ENCODE measurements around the gene AOX1.
"Not testable (repeated sequence)": the region's sequence is repeated elsewhere in the genome, so short reads cannot be mapped to it uniquely, and the experiment has no call there.

Gene AOX1

DNA sequence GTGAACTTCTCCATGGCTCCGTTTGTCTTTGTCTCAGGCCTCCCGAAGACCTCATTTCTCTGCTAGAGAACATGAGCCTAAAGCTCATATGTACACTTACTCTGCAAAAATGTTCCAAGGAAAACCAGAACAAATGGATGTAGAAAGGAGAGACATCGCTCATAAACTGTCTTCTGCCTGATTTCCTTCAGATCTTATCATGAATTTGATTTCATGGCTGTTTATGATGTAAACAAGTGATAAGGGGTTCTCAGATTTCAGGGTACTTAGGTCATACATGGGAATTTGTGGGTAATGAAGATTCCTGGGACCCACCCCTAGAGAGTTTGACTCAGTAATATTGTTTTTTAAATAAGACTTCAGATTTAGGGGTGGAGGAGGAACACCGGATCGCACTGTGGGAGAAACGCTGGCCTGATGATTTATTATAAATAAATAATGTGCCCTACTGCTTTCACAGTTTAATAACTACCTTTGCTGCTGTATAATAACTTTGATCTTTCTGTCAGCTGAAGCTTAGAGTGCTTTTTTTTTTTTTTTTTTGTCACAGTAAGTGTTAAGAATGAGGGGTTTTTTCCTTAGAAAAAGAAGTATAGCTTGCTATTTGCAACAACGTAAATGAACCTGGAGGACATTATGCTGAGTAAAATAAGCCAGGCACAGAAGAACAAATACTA lies 14.9 kb downstream of the AOX1 start:
- no peak overlapping the region for H3K27ac ChIP-seq (ENCODE audit: insufficient read depth, low read depth, low read length, poor library complexity, severe bottlenecking)
- WGBS, 2 experiments: 94 to 96% methylated on average over 7 of the region's 7 CpGs
- no peaks in the 10 kb centered on the region for H3K9me3 ChIP-seq (ENCODE audit: control insufficient read depth, low read length)
- no peaks in the 10 kb centered on the region for H3K36me3 ChIP-seq (ENCODE audit: control insufficient read depth, insufficient read depth, low read length)
- H3K27me3 ChIP-seq (ENCODE audit: control insufficient read depth, insufficient read depth, low read length, poor library complexity, severe bottlenecking): no peaks in the 10 kb centered on the region
- no peaks in the 10 kb centered on the region for H3K4me1 ChIP-seq (ENCODE audit: control insufficient read depth, insufficient read depth, low read length)
- no peak overlapping the region for H3K4me3 ChIP-seq (ENCODE audit: insufficient read depth, low read depth, low read length)

GRCh38 chr2:200602584-200602983 lies 16.8 kb downstream of the AOX1 start:
- 90 to 97% methylated on average over 4 of the region's 4 CpGs for WGBS, 2 experiments

DNA sequence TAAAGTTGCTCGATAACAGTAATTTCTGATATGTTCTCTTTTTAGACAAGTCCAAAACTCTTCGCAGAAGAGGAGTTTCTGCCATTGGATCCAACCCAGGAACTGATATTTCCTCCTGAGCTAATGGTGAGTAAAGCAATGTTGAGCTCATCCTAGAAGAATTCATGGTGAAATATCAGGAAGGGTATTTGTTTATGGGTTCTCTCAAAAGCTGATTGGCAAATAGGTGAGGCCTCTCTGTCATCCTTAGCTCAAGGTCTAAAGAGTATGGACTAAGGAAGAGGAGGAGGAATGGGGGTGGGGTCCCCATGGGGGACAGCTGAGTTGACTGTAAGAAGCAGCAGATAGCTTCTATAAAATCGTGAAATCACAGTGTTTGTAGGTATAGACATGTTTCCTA lies 18.2 kb downstream of the AOX1 start:
- 93 to 96% methylated on average over 3 of the region's 3 CpGs for WGBS, 2 experiments
- H3K27ac ChIP-seq (ENCODE audit: insufficient read depth, low read depth, low read length, poor library complexity, severe bottlenecking): no peak overlapping the region
- H3K27me3 ChIP-seq (ENCODE audit: control insufficient read depth, insufficient read depth, low read length, poor library complexity, severe bottlenecking): no peaks in the 10 kb centered on the region
- H3K4me3 ChIP-seq (ENCODE audit: insufficient read depth, low read depth, low read length): no peak overlapping the region
- no peaks in the 10 kb centered on the region for H3K4me1 ChIP-seq (ENCODE audit: control insufficient read depth, insufficient read depth, low read length)
- H3K9me3 ChIP-seq (ENCODE audit: control insufficient read depth, low read length): no peaks in the 10 kb centered on the region
- H3K36me3 ChIP-seq (ENCODE audit: control insufficient read depth, insufficient read depth, low read length): no peaks in the 10 kb centered on the region

More at GRCh38 chr2:200602584-200602983, 16.8 kb downstream of the AOX1 start:
- Histone ChIP-seq H3K4me1 (ENCODE audit: control insufficient read depth, insufficient read depth, low read length) (no peaks in the 10 kb centered on the region), H3K27ac (ENCODE audit: insufficient read depth, low read depth, low read length, poor library complexity, severe bottlenecking) (no peak overlapping the region), H3K4me3 (ENCODE audit: insufficient read depth, low read depth, low read length) (no peak overlapping the region), H3K27me3 (ENCODE audit: control insufficient read depth, insufficient read depth, low read length, poor library complexity, severe bottlenecking) (no peaks in the 10 kb centered on the region), H3K9me3 (ENCODE audit: control insufficient read depth, low read length) (no peaks in the 10 kb centered on the region), H3K36me3 (ENCODE audit: control insufficient read depth, insufficient read depth, low read length) (no peaks in the 10 kb centered on the region)

DNA sequence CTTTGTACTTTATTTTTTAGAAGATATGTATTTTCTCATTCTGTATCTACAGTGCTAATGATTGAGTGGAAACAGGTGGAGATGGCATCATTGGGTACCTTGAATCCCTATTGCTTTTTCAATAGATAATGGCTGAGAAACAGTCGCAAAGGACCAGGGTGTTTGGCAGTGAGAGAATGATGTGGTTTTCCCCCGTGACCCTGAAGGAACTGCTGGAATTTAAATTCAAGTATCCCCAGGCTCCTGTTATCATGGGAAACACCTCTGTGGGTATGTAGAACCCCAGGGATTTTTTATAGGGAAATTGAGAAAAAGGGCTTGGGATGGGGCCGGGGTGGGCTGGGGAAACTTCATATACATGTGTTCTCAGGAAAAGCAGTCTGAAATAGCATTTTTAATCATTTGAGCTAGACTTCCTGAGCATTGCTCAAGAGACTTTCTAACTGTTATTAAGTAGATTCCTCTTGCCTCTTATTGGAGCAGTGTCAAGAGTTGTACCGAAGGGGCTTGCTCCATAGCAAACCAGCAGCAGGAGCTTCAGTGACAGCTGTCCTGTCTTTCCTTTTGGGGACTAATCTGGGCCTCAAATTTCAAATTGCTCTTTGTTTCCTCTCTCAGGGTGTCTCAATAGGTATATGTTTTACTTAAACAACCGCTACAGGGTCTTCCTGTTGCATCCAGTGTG lies 18.9 kb downstream of the AOX1 start:
- no peaks in the 10 kb centered on the region for H3K27me3 ChIP-seq (ENCODE audit: control insufficient read depth, insufficient read depth, low read length, poor library complexity, severe bottlenecking)
- no peaks in the 10 kb centered on the region for H3K36me3 ChIP-seq (ENCODE audit: control insufficient read depth, insufficient read depth, low read length)
- H3K9me3 ChIP-seq (ENCODE audit: control insufficient read depth, low read length): no peaks in the 10 kb centered on the region
- no peak overlapping the region for H3K27ac ChIP-seq (ENCODE audit: insufficient read depth, low read depth, low read length, poor library complexity, severe bottlenecking)
- no peaks in the 10 kb centered on the region for H3K4me1 ChIP-seq (ENCODE audit: control insufficient read depth, insufficient read depth, low read length)
- WGBS, 2 experiments: 83 to 92% methylated on average over 5 of the region's 5 CpGs
- no peak overlapping the region for H3K4me3 ChIP-seq (ENCODE audit: insufficient read depth, low read depth, low read length)

- no peak overlapping the region for H3K27ac ChIP-seq (ENCODE audit: insufficient read depth, low read depth, low read length, poor library complexity, severe bottlenecking)
- H3K4me1 ChIP-seq (ENCODE audit: control insufficient read depth, insufficient read depth, low read length): no peaks in the 10 kb centered on the region
- 80 to 88% methylated on average over 3 of the region's 3 CpGs for WGBS, 2 experiments
- no peaks in the 10 kb centered on the region for H3K36me3 ChIP-seq (ENCODE audit: control insufficient read depth, insufficient read depth, low read length)
- H3K9me3 ChIP-seq (ENCODE audit: control insufficient read depth, low read length): no peaks in the 10 kb centered on the region
- no peak overlapping the region for H3K4me3 ChIP-seq (ENCODE audit: insufficient read depth, low read depth, low read length)
- H3K27me3 ChIP-seq (ENCODE audit: control insufficient read depth, insufficient read depth, low read length, poor library complexity, severe bottlenecking): no peaks in the 10 kb centered on the region
Measured at GRCh38 chr2:200608341-200609027, 22.7 kb downstream of the AOX1 start.

GRCh38 chr2:200609028-200609614 lies 23.3 kb downstream of the AOX1 start:
- Histone ChIP-seq H3K4me1 (ENCODE audit: control insufficient read depth, insufficient read depth, low read length) (no peaks in the 10 kb centered on the region), H3K27me3 (ENCODE audit: control insufficient read depth, insufficient read depth, low read length, poor library complexity, severe bottlenecking) (no peaks in the 10 kb centered on the region), H3K9me3 (ENCODE audit: control insufficient read depth, low read length) (no peaks in the 10 kb centered on the region), H3K36me3 (ENCODE audit: control insufficient read depth, insufficient read depth, low read length) (no peaks in the 10 kb centered on the region), H3K27ac (ENCODE audit: insufficient read depth, low read depth, low read length, poor library complexity, severe bottlenecking) (no peak overlapping the region), H3K4me3 (ENCODE audit: insufficient read depth, low read depth, low read length) (no peak overlapping the region)

GRCh38 chr2:200610217-200610616 lies 24.4 kb downstream of the AOX1 start:
- not testable (repeated sequence) for H3K36me3 ChIP-seq (ENCODE audit: control insufficient read depth, insufficient read depth, low read length); H3K9me3 ChIP-seq (ENCODE audit: control insufficient read depth, low read length); H3K4me1 ChIP-seq (ENCODE audit: control insufficient read depth, insufficient read depth, low read length); H3K4me3 ChIP-seq (ENCODE audit: insufficient read depth, low read depth, low read length); H3K27ac ChIP-seq (ENCODE audit: insufficient read depth, low read depth, low read length, poor library complexity, severe bottlenecking); H3K27me3 ChIP-seq (ENCODE audit: control insufficient read depth, insufficient read depth, low read length, poor library complexity, severe bottlenecking)
- 89 to 98% methylated on average over 3 of the region's 3 CpGs for WGBS, 2 experiments

- H3K36me3 ChIP-seq (ENCODE audit: control insufficient read depth, insufficient read depth, low read length): no peaks in the 10 kb centered on the region
- 92 to 100% methylated on average over 3 of the region's 4 CpGs for WGBS, 2 experiments
- no peaks in the 10 kb centered on the region for H3K4me1 ChIP-seq (ENCODE audit: control insufficient read depth, insufficient read depth, low read length)
Measured at GRCh38 chr2:200613692-200614091, 27.9 kb downstream of the AOX1 start.

GRCh38 chr2:200614249-200614648 lies 28.4 kb downstream of the AOX1 start:
- Histone ChIP-seq H3K27ac (ENCODE audit: insufficient read depth, low read depth, low read length, poor library complexity, severe bottlenecking) (no peak overlapping the region), H3K9me3 (ENCODE audit: control insufficient read depth, low read length) (no peaks in the 10 kb centered on the region), H3K4me1 (ENCODE audit: control insufficient read depth, insufficient read depth, low read length) (no peaks in the 10 kb centered on the region), H3K27me3 (ENCODE audit: control insufficient read depth, insufficient read depth, low read length, poor library complexity, severe bottlenecking) (no peaks in the 10 kb centered on the region), H3K36me3 (ENCODE audit: control insufficient read depth, insufficient read depth, low read length) (no peaks in the 10 kb centered on the region), H3K4me3 (ENCODE audit: insufficient read depth, low read depth, low read length) (no peak overlapping the region)
- 84 to 85% methylated on average over 2 of the region's 2 CpGs for WGBS, 2 experiments

More at GRCh38 chr2:200613692-200614091, 27.9 kb downstream of the AOX1 start:
- H3K9me3 ChIP-seq (ENCODE audit: control insufficient read depth, low read length): no peaks in the 10 kb centered on the region
- H3K4me3 ChIP-seq (ENCODE audit: insufficient read depth, low read depth, low read length): no peak overlapping the region
- no peaks in the 10 kb centered on the region for H3K27me3 ChIP-seq (ENCODE audit: control insufficient read depth, insufficient read depth, low read length, poor library complexity, severe bottlenecking)
- no peak overlapping the region for H3K27ac ChIP-seq (ENCODE audit: insufficient read depth, low read depth, low read length, poor library complexity, severe bottlenecking)

DNA sequence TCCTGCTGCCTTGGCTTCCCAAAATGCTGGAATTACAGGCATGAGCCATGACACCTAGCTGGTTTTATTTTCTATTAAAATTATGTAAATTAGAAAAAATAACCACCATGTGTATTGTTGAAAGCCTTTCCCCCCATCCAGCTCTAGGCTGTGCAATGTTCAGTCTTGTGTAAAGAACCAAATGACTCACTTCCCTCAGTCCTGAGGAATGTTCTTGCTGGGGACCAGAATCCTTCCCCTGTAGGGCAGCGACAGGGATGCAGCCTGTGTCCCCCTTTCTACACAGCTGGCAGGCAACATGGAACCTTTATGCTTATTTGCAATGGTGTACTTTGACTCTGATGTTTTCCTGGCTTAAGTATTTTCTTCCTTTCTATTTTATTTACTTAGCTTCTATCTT lies 29.4 kb downstream of the AOX1 start:
- H3K27ac ChIP-seq (ENCODE audit: insufficient read depth, low read depth, low read length, poor library complexity, severe bottlenecking): no peak overlapping the region
- H3K4me3 ChIP-seq (ENCODE audit: insufficient read depth, low read depth, low read length): no peak overlapping the region
- H3K36me3 ChIP-seq (ENCODE audit: control insufficient read depth, insufficient read depth, low read length): no peaks in the 10 kb centered on the region
- H3K27me3 ChIP-seq (ENCODE audit: control insufficient read depth, insufficient read depth, low read length, poor library complexity, severe bottlenecking): no peaks in the 10 kb centered on the region
- WGBS, 2 experiments: 75 to 94% methylated on average over 1 of the region's 1 CpG
- H3K4me1 ChIP-seq (ENCODE audit: control insufficient read depth, insufficient read depth, low read length): no peaks in the 10 kb centered on the region
- no peaks in the 10 kb centered on the region for H3K9me3 ChIP-seq (ENCODE audit: control insufficient read depth, low read length)

Measured in ectodermal cell (in vitro differentiated cells).